HG03575 (cell line): Measurements from ENCODE around the gene PPP1R27.

Experiments used
- ATAC-seq: cut with Tn5 transposase; IDR thresholded peaks from one replicate; pipeline ENCODE4 v1.9.1; 2021; ENCODE audit not compliant: unreplicated experiment, insufficient number of reproducible peaks, low FRiP score; ENCODE audit errors: extremely low read depth

The PPP1R27 gene

GRCh38 chr17:81825841-81826466 lies 8.9 kb downstream of the PPP1R27 start:
- no peak for ATAC-seq

- no peak for ATAC-seq
These were observed 10.3 kb downstream of the PPP1R27 start for GRCh38 chr17:81824595-81824994.

GRCh38 chr17:81823820-81824550 lies 10.9 kb downstream of the PPP1R27 start:
- ATAC-seq, result no peak

GRCh38 chr17:81822996-81823819 lies 11.6 kb downstream of the PPP1R27 start:
- ATAC-seq, result no peak

- ATAC-seq, result no peak
These were observed 12.6 kb downstream of the PPP1R27 start for GRCh38 chr17:81822312-81822637.

GRCh38 chr17:81821603-81822311 lies 13.1 kb downstream of the PPP1R27 start:
- ATAC-seq, result no peak

- ATAC-seq, result no peak
These were observed 13.7 kb downstream of the PPP1R27 start for GRCh38 chr17:81821147-81821546.

- no peak for ATAC-seq
These were observed 15.1 kb downstream of the PPP1R27 start for GRCh38 chr17:81819708-81820107.

GRCh38 chr17:81817758-81818147 lies 17.1 kb downstream of the PPP1R27 start:
- no peak for ATAC-seq

GRCh38 chr17:81815646-81815986 lies 19.2 kb downstream of the PPP1R27 start:
- ATAC-seq, result no peak

GRCh38 chr17:81814748-81815645 lies 19.9 kb downstream of the PPP1R27 start:
- no peak for ATAC-seq

- no peak for ATAC-seq
These were observed 20.8 kb downstream of the PPP1R27 start for GRCh38 chr17:81813861-81814683.

GRCh38 chr17:81813371-81813684 lies 21.5 kb downstream of the PPP1R27 start:
- ATAC-seq, result no peak

GRCh38 chr17:81812571-81813370 lies 22.1 kb downstream of the PPP1R27 start:
- ATAC-seq, result no peak

GRCh38 chr17:81811705-81812570 lies 22.9 kb downstream of the PPP1R27 start:
- no peak for ATAC-seq

GRCh38 chr17:81810892-81811704 lies 23.8 kb downstream of the PPP1R27 start:
- ATAC-seq, result no peak
